Body of pancreas (tissue), 4 donors: ENCODE measurements around the gene GPI. TPM values are rescaled to one million over a fixed set of nuclear protein-coding genes. Genes with fewer than 3 reads are reported as not detected.
A peak's percentile ranks its signal among the peaks of the same experiment; 100 is the strongest.

Experiments used
- ATAC-seq: fragments of 150-250 bp; one replicate; pipeline ENCODE4 v1.9.1; 2016
- DNase-seq, 4 donors: peaks; one replicate each; pipeline ENCODE4 v3.0.0-alpha.2; 2019
- H3K27ac ChIP-seq, 4 donors: fragments of 200-600 bp; sonication (generic); 1 replicate in 3 of 4; 2 replicates in 1 of 4; pipeline versions ENCODE4 v1.5.1 to v1.6.1; 2016 to 2019; ENCODE audit warnings: mild to moderate bottlenecking in 1 of 4, mixed read lengths in 1 of 4, moderate library complexity in 1 of 4
- H3K27me3 ChIP-seq, 2 donors: fragments of 200-600 bp; sonication (generic); one replicate each; pipeline ENCODE4 v1.6.0; 2016; ENCODE audit warnings: mild to moderate bottlenecking in 1 of 2
- H3K36me3 ChIP-seq, 2 donors: fragments of 200-600 bp; sonication (generic); replicated peaks in 1 of 2; 2 replicates each; pipeline ENCODE4 v1.5.1; 2016; ENCODE audit warnings: low read depth in 2 of 2; ENCODE audit not compliant: insufficient read depth in 1 of 2
- H3K4me1 ChIP-seq: fragments of 200-600 bp; sonication (generic); one replicate; pipeline ENCODE4 v1.6.0; 2016
- H3K4me3 ChIP-seq, 2 donors: fragments of 200-600 bp; sonication (generic); 1 replicate in 1 of 2; 2 replicates in 1 of 2; pipeline ENCODE4 v1.5.1; 2016 to 2019
- H3K9me3 ChIP-seq, 3 donors: fragments of 200-600 bp; sonication (generic); 1 replicate in 2 of 3; 2 replicates in 1 of 3; pipeline ENCODE4 v1.5.1; 2016
- POLR2A ChIP-seq, 3 donors: fragments of 450-650 bp; IDR thresholded peaks; one replicate each; pipeline ENCODE4 v1.6.1; 2016; ENCODE audit warnings: antibody characterized with exemption in 3 of 3, mild to moderate bottlenecking in 2 of 3
- WGBS, 2 donors: methylation state at CpG; one replicate each; pipeline ENCODE4 v1.1.5; 2017; 5-methylcytosine and 5-hydroxymethylcytosine counted together
- intact Hi-C: fragments of 100-400 bp; cut with DNase I; formaldehyde crosslinking; loops from one replicate; pipeline ENCODE4 v1.15.1; 2023
- total RNA-seq, 2 donors: library from RNA; depleted of rRNA; stranded (reverse); fragments of >200 nt; gene quantifications; one replicate each; pipeline ENCODE4 v1.1.0, GENCODE V29; 2016
- TF ChIP-seq, protein P1 (sequence below), 7 experiments: fragments of 450-650 bp in 4 of 7; fragments of 200-600 bp in 3 of 7; sonication (generic) in 3 of 7; IDR thresholded peaks; one replicate each; pipeline ENCODE4 v1.5.1; 2016 to 2019; ENCODE audit warnings: antibody characterized with exemption in 7 of 7

GPI gene
- total RNA-seq, 2 donors from 2014 or later: 66.4 to 118 TPM

- ATAC-seq (peak; percentile 30), DNase-seq (peak in 2 of 4 donors; percentile 22 to 47)
- no peaks in the 10 kb centered on the region for H3K27me3 ChIP-seq
- peak overlapping the region; percentile 6 to 81 (median 58) for H3K27ac ChIP-seq
- 0 to 4% methylated on average over 1 of the region's 1 CpG for WGBS, 2 donors
- intact Hi-C loops: no loop called here
- TF ChIP-seq, protein P1, sequence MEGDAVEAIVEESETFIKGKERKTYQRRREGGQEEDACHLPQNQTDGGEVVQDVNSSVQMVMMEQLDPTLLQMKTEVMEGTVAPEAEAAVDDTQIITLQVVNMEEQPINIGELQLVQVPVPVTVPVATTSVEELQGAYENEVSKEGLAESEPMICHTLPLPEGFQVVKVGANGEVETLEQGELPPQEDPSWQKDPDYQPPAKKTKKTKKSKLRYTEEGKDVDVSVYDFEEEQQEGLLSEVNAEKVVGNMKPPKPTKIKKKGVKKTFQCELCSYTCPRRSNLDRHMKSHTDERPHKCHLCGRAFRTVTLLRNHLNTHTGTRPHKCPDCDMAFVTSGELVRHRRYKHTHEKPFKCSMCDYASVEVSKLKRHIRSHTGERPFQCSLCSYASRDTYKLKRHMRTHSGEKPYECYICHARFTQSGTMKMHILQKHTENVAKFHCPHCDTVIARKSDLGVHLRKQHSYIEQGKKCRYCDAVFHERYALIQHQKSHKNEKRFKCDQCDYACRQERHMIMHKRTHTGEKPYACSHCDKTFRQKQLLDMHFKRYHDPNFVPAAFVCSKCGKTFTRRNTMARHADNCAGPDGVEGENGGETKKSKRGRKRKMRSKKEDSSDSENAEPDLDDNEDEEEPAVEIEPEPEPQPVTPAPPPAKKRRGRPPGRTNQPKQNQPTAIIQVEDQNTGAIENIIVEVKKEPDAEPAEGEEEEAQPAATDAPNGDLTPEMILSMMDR (IDR thresholded peaks at IDR 0.05): peak; percentile 22 to 72 (median 56)
- TF ChIP-seq POLR2A (IDR thresholded peaks at IDR 0.05): no peak
- no peaks in the 10 kb centered on the region for H3K9me3 ChIP-seq
- H3K4me3 ChIP-seq: no peak overlapping the region
- peaks cover 25% of the 10 kb centered on the region for H3K4me1 ChIP-seq
- peaks cover 14 to 30% of the 10 kb centered on the region in 2 donors for H3K36me3 ChIP-seq
These were observed 28.2 kb upstream of the GPI start for GRCh38 chr19:34336781-34337271.

- WGBS, 2 donors: 23 to 25% methylated on average over 2 of the region's 2 CpGs
- TF ChIP-seq, protein P1 (IDR thresholded peaks at IDR 0.05): peak in 4 of 7 experiments; percentile 14 to 23 (median 16)
- TF ChIP-seq POLR2A (IDR thresholded peaks at IDR 0.05): no peak
- Histone ChIP-seq H3K4me1 (peaks cover 25% of the 10 kb centered on the region), H3K36me3 (peaks cover 23 to 30% of the 10 kb centered on the region in 2 donors), H3K27me3 (no peaks in the 10 kb centered on the region), H3K27ac (peak overlapping the region; percentile 47 to 81 (median 58)), H3K9me3 (no peaks in the 10 kb centered on the region), H3K4me3 (no peak overlapping the region)
- intact Hi-C loops: no loop called here
- peak; percentile 76 to 91 (median 87) for DNase-seq
- peak; percentile 95 for ATAC-seq
These were observed 27.3 kb upstream of the GPI start for GRCh38 chr19:34337739-34338138.

GRCh38 chr19:34341935-34342680 is 22.9 kb upstream of the GPI start:
- intact Hi-C loops: loop anchor here (10.0 kb wide), 1 partner anchor 107 kb away; no protein-coding TSS in a partner anchor
- peaks cover 23 to 26% of the 10 kb centered on the region in 2 donors for H3K36me3 ChIP-seq
- 86 to 90% methylated on average over 4 to 12 of the region's 12 CpGs for WGBS, 2 donors

DNA sequence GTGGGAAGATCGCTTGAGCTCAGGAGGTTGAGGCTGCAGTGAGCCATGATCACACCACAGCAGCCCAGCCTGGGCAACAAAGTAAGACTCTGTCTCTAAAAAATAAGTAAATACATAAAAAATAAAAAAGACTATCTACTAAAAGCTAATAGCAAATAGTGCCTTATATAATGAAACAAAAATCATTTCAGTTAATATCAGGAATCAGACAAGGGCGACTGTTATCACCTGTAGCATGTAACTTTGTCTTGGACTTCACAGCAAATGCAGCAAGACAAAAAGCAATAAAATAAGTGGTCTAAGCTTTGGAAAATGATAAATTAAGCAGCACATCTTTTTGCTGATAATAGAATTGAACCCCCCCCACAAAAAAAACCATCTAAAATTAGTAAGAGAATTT is 21.2 kb upstream of the GPI start:
- H3K4me3 ChIP-seq: no peak overlapping the region
- TF ChIP-seq POLR2A (IDR thresholded peaks at IDR 0.05): no peak
- TF ChIP-seq, protein P1 (IDR thresholded peaks at IDR 0.05): no peak
- H3K36me3 ChIP-seq: peaks cover 23 to 28% of the 10 kb centered on the region in 2 donors
- 73 to 82% methylated on average over 2 of the region's 2 CpGs for WGBS, 2 donors
- no peaks in the 10 kb centered on the region for H3K27me3 ChIP-seq
- no peak for ATAC-seq
- H3K4me1 ChIP-seq: peaks cover 1% of the 10 kb centered on the region
- H3K9me3 ChIP-seq: no peaks in the 10 kb centered on the region
- intact Hi-C loops: loop anchor here (10.0 kb wide), 1 partner anchor 109 kb away; no protein-coding TSS in a partner anchor
- H3K27ac ChIP-seq: no peak overlapping the region
- no peak for DNase-seq

More at GRCh38 chr19:34341935-34342680, 22.9 kb upstream of the GPI start:
- Histone ChIP-seq H3K4me3 (no peak overlapping the region), H3K27me3 (no peaks in the 10 kb centered on the region), H3K27ac (no peak overlapping the region), H3K9me3 (no peaks in the 10 kb centered on the region), H3K4me1 (peaks cover 17% of the 10 kb centered on the region)
- no peak for ATAC-seq
- DNase-seq: no peak
- TF ChIP-seq POLR2A (IDR thresholded peaks at IDR 0.05): no peak
- TF ChIP-seq, protein P1 (IDR thresholded peaks at IDR 0.05): no peak
